GM18511 (cell line): ENCODE data around the gene FOCAD.
"Not testable (repeated sequence)": the region's sequence is repeated elsewhere in the genome, so short reads cannot be mapped to it uniquely, and the experiment has no call there.

Source experiments
- ATAC-seq: cut with Tn5 transposase; IDR thresholded peaks from one replicate; pipeline ENCODE4 v1.9.1; 2021; ENCODE audit warnings: mild to moderate bottlenecking, moderate library complexity; ENCODE audit not compliant: unreplicated experiment

Gene FOCAD

DNA sequence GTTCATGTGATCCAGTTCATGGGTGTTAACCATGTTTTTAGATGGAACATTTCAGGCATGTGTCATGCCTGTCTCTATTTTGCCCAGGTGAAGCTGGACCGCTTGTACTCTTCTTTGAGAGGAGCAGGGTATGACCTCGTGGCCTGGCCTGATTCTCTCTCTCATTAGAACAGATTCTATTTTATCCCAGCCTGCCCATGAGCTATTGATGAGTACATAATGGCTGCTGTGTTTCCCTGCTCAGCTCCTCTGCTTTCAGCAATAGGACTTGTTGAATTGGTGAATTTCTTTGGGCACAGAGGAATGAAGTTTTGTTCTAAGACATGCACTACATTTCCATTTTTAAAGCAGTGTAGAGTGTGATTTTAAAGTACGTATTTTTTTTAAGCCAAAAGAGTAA, 261.2 kb downstream of the FOCAD start:
- no peak for ATAC-seq

DNA sequence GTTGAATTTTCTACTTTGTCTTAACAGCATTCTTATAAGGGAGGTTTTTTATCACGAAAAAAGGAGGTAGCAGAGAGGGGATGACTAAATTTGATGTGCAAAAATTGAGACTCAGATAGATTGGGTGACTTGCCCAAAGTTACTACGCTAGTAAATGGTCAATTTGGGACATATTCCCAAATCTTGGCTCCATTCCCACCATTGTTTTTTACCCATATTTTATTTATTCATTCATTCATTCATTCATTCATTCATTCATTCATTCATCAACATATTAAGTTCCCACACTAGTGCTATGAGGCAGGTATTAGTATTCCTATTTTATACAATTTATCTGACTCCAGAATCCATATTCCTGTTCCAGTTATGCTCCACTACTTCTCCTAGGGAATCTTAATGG, 261.8 kb downstream of the FOCAD start:
- no peak for ATAC-seq

DNA sequence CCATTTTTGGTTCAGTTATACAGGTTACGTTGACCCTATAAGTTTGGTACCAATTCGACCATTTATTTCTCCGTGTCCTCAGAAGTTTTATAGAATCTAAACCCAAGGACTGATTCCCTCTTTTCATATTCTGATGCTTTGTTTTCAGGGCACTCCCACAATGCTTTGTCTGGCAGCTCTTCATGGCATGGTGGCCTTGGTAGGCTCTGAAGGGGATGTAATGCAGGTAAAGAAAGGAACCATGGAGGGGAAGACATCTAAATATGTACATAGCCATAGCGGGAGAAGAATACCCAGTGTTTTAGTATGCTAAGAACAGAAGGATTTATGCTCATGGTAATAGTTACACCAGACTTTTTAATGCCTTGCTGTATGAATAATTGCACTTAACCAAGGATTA, 264.6 kb downstream of the FOCAD start:
- ATAC-seq, result no peak

DNA sequence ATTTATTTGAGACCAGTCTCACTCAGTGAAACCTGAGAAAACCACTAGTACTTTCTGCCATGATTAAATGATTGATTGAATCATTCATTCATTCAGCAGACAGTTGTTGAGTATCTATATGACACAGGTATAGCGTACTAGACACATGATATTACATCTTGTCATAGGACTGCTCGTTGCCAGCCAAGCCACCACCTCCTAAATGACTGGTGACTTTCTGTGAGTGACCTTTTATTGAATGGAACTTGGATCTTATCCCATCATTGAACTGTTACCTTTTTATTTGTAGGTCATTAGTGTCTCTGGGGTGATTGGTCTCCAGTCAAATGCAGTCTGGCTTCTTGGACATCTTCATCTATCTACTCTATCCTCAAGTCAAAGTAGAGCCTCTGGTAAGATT, 266.6 kb downstream of the FOCAD start:
- ATAC-seq, result no peak

DNA sequence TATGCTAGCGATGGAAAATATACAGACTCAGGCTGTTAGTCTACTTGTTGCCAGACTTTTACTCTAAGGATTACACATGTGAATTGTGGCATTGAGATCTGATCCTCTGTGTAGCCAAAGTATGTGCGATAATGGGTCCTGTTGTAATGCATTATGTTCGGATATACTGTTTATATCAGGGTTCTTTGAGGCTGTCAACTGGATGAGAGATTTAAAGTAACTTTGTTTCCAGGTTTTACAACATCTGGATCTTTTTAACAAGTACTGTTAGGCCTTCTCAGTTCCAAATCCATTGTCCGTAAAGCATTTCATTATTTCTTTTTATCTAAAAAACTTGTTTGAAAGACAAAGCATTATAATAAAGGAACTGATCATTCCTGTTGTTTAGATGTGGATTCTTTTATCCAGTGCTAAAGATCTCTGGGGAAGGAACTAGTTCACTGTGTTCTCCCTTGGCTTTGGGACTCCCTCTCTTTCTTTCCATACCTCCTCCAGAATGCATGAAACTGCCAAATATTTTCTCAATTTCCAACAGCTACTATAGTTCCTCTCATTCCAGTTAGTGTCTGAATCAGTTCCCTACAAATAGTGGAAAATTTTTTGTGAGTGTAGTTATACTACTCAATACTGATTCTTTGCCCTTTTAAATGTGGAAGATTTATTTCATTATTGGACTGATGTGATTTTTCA, 278.6 kb downstream of the FOCAD start:
- no peak for ATAC-seq

DNA sequence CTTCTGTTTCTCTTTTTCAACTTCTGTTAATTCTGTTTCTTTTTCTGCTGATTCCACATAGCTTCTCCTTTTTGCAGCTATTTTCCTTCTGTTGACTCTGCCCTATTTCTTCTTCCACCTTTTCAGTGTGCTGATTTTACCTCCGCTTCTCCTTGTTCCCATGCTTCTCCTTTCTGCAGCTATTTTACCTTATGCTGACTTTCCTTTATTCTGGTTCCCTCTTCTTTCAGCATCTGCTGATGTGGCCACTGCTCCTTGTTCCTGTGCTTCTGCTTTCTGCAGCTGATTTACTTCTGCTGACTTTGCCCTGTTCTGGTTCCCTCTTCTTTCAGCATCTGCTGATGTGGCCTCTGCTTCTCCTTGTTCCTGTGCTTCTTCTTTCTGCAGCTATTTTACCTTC, 288.6 kb downstream of the FOCAD start:
- no peak for ATAC-seq

DNA sequence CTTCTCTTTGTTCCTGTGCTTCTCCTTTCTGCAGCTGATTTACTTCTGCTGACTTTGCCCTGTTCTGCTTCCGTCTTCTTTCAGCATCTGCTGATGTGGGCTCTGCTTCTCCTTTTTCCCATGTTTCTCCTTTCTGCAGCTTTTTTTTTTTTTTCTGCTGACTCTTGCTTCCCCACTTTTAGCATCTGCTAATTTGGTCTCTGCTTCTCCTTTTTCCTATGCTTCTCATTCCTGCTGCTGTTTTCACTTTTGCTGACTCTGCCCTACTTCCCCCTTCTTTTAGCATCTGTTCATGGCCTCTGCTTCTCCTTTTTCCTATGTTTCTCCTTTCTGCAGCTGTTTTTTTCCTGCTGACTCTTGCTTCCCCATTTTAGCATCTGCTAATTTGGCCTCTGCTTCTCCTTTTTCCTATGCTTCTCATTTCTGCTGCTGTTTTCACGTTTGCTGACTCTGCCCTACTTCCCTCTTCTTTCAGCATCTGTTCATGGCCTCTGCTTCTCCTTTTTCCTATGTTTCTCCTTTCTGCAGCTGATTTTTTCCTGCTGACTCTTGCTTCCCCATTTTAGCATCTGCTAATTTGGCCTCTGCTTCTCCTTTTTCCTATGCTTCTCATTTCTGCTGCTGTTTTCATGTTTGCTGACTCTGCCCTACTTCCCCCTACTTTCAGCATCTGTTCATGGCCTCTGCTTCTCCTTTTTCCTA, 289.3 kb downstream of the FOCAD start:
- ATAC-seq, result not testable (repeated sequence)

DNA sequence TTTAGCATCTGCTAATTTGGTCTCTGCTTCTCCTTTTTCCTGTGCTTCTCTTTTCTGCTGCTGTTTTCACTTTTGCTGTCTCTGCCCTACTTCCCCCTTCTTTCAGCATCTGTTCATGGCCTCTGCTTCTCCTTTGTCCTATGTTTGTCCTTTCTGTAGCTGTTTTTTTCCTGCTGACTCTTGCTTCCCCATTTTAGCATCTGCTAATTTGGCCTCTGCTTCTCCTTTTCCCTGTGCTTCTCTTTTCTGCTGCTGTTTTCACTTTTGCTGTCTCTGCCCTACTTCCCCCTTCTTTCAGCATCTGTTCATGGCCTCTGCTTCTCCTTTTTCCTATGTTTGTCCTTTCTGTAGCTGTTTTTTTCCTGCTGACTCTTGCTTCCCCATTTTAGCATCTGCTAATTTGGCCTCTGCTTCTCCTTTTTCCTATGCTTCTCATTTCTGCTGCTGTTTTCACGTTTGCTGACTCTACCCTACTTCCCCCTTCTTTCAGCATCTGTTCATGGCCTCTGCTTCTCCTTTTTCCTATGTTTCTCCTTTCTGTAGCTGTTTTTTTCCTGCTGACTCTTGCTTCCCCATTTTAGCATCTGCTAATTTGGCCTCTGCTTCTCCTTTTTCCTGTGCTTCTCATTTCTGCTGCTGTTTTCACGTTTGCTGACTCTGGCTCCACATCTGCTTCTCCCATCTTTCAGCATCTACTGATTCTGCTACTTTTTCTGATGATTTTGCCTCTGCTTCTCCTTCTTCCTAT, 290.3 kb downstream of the FOCAD start:
- ATAC-seq, result not testable (repeated sequence)

DNA sequence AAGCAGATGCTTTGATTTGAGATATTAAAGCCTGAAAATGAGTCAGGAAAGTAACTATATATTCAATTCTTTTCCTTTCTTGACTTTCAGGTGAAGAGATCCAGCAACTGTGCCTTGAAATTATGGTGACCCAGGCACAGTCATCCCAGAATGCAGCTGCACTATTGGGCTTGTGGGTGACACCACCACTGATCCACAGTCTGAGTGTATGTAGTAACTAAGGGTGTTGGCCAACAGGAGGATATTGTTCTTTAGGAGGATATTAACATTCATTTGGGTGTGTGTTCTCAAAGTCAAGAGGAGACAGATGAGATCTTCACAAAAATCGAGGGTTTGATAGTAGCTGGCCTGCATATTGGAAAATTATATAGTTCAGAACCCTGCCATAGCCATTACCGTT, 294.2 kb downstream of the FOCAD start:
- no peak for ATAC-seq

DNA sequence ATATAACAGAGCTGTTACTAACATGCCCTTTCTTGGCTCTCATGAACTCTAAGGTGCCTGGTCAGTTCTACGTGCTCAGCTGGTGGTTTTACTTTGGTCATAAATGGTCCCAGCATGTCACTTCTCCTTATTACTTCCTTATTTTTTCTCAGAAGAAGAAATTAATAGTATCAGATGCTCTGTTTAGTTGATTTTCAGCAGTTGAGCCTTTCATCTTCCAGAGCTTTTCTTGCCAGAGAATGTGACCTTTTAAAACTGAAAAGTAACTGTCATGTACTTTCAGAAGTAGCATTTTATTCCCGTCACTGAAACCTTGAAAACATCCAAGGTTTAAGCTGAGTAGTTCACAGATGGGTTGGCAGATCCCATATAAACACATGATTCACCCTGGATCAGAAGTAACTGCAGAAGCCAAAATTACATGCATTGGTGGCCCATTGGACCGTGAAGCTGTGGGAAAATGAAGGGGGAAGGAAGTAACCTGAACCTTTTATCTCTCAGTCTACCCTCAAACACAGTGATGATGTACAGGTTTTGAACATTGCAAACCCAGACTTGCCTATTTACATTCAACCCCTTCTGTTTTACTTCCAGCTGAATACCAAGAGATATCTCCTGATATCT, 296.9 kb downstream of the FOCAD start:
- peak; percentile 95 for ATAC-seq

DNA sequence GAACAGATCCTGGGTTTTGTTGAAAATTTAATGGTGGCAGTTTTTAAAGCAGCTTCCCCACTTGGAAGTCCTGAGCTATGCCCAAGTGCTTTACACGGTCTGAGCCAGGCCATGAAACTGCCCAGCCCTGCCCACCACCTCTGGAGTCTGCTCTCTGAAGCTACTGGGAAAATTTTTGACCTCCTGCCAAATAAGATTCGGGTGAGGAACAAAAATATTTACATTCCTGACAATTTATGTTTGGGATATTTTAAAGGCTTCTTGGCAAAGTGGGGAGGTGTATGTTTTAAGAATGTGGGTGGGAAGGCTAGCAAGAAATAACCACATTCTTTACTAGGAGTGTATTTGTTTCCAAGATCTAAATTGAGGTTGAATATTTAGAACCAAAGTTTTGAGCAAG, 297.4 kb downstream of the FOCAD start:
- ATAC-seq, result no peak

DNA sequence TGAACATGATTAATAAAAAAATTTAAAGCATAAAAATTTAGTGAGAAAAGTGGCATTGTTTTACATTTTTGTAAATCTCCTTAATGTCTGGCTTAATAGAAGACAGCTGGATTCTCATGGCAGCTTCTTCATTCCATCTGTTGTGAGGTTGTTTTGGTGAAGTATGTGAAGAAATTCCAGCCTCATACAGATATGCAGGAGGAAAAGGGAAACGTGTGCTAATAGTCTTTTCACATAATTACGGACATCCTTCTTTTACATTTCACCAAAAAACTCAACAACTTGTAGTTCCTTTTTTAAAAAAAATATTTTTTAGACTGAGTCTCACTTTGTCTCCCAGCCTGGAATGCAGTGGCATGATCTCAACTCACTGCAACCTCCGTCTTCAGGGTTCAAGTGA, 300.4 kb downstream of the FOCAD start:
- no peak for ATAC-seq

DNA sequence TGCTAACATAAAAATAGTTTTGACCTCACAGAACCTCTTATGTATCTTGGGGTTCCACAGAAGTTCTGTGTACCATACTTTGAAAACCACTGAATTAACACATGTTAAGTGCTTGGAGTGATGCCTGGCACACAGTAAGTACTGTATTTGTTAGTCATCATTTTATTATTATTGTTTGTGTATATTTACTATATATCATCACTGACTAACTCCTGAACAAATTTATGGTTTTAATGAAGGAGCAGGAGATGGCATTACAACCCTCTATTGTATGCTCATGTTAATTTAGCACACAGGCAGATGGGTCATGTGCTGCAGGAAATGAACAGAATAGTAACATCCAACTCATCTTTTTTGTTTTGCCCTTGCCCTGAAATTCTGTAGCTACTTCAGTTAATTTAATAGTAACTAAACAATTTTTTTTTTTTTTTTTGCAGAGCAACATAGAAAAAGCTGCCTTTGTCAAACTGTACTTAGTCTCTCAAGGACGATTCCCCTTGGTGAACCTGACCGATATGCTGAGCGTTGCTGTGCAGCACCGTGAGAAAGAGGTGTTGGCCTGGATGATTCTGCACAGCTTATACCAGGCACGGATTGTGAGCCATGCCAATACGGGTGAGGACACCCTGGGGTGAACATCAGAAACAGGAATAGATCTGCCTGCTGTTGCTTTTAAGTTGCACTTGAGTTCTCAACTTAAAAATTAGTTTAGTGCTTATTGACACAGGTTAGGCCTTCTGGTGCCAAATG, 302.0 kb downstream of the FOCAD start:
- ATAC-seq, result no peak

DNA sequence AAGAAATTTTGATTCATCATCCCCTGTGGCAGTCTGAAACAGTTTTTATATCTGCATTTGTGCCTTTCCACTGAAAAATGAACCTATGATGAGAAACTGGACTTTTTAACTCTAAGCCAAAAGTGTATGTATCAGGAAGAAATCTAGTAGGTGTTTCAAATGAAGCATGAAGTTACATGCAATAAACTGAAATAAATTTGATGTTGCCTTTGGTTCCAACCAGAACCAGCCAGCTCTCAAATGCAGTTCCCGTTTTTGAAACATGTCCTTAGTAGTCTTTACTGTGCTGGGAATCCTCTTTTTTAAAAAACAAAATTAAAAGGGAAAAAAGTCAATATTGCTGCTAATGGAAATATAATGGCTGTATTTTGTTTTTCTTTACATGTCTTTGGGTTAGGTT, 303.5 kb downstream of the FOCAD start:
- ATAC-seq, result no peak

DNA sequence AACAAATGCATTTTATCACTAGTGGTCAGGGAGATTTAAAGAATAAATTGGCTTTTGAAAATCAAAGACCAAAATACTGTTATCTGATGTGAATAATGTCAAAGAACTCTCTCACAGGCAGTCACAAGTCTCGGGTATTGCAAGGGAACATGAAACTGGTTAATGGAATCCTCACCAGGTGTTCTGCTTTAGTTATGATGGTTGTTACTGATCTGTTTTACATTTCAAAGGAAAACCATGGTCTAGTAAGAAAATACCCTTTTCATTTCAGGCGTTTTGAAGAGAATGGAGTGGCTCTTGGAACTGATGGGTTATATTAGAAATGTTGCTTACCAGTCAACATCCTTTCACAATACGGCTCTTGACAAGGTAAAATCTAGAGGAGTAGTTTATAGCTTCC, 304.0 kb downstream of the FOCAD start:
- ATAC-seq, result no peak

DNA sequence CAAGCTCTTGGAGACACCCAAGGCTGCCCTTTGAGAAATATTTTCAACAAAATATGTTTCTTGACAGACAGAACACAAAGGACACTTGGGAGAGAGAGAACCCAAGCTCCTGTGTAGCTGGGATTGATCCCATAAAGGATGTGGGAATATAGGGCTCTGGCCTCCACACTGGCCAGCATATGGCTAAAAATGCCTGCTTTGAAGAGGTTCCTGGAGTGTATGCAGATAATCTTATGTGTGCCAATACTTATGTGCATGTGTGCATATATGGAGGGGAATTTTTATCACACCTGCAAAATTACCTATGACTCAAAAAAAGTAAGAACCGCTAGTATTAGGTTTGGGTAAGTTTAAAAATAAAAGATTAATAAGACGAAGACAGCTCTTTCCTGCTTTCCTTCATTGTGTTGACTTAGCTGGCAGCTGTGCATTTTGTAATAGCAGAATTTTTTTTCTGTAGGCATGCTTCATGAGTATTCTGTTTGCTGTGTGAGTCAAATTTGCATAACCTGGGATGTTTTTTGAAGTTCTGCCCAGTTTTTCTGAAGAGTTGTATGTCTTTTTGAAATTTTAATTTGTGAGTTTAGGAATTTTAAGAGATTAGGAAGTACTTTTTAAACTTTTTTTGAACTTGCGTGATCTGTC, 304.7 kb downstream of the FOCAD start:
- ATAC-seq, result no peak

DNA sequence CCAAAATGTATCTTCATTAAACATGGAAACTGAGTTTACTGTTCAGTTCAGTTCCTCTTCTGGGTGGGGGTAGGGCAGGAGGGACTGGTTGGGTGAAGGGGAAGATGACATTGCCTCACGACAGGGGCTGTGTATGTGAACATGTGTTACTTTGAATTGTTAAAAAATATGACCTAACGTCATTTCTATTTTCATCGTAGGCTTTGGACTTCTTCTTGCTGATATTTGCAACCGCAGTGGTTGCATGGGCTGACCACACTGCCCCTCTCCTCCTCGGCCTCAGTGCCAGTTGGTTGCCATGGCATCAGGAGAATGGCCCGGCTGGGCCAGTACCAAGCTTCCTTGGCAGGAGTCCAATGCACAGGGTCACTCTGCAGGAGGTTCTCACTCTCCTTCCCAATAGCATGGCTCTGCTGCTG, 305.9 kb downstream of the FOCAD start:
- ATAC-seq, result no peak

DNA sequence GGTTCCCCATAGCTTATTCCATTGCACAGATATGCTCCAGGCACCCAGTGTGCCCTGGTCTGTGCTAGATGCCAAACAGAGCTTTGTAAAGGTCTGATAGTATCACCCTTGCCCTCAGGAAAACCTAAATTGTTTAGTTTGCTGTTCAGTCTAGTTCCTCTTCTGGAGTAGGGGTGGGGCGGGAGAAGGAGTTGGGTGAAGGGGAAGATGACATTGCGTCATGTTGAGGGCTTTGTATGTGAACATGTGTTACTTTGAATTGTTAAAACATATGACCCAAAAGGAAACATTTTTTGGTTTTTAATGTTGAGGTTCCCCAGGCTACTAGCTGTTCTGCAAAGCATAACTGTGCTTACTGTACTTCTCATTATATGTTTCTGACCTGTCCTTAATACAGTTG, 306.8 kb downstream of the FOCAD start:
- no peak for ATAC-seq

DNA sequence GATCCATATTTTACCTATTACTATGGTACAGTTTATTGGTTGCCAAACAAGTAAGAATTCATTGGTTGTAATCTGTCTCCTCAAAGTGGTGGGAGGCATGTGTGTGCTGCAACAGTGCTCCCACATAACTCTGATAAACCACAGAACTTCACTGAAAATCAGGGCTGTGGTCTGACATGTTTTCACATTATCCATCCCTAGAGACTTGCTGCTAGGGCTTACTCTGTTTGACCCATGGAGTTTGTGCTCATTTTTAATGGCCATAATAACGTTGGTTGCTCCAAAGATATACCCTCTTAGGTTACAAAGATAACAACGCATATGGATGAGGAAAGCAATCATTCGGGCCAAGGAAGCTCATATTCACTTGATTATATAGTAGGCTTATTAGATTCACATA, 310.4 kb downstream of the FOCAD start:
- no peak for ATAC-seq

DNA sequence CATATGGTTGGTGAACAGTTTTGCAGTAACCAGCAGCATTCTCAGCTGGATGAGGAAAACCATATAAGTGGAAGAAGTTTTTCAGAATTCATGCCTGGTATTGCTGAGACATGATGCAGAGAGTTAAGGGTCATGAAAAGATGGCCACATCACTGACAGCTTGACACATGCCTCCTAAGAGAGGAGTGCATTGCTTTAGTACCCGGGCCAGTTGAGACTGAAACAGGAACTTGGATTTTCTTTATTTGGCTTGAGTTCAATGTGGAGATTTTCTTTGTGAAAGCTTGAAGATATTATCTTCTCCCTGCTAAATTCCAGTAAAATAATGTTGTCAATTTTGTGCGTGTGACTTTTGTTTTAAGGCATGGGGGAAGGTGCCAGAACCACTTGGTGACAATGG, 311.6 kb downstream of the FOCAD start:
- no peak for ATAC-seq
